Colonic mucosa (tissue), 4 donors: ENCODE data around the gene AFG1L. TPM values are rescaled to one million over a fixed set of nuclear protein-coding genes. Genes with fewer than 3 reads are reported as not detected.
"Not testable (repeated sequence)": the region's sequence is repeated elsewhere in the genome, so short reads cannot be mapped to it uniquely, and the experiment has no call there.

Source experiments
- DNase-seq: peaks from one replicate; pipeline ENCODE4 v3.0.0-alpha.2; 2020
- H3K27ac ChIP-seq: fragments of 200-600 bp; one replicate; pipeline ENCODE4 v1.8.0; 2021
- H3K27me3 ChIP-seq: fragments of 200-600 bp; one replicate; pipeline ENCODE4 v1.8.0; 2021
- H3K36me3 ChIP-seq: fragments of 200-600 bp; one replicate; pipeline ENCODE4 v1.8.0; 2021
- H3K4me1 ChIP-seq: fragments of 200-600 bp; one replicate; pipeline ENCODE4 v1.8.0; 2021; ENCODE audit warnings: mild to moderate bottlenecking
- H3K4me3 ChIP-seq: fragments of 200-600 bp; one replicate; pipeline ENCODE4 v1.8.0; 2021
- H3K9ac ChIP-seq, 2 donors: one replicate each; pipeline ENCODE4 v1.7.0; 2013; ENCODE audit warnings: control low read depth in 2 of 2, low read depth in 2 of 2, low read length in 2 of 2
- H3K9me3 ChIP-seq: fragments of 200-600 bp; one replicate; pipeline ENCODE4 v1.8.0; 2021
- CTCF ChIP-seq: fragments of 200-600 bp; IDR thresholded peaks from one replicate; pipeline ENCODE4 v1.8.0; 2022; ENCODE audit warnings: antibody characterized with exemption, mild to moderate bottlenecking
- intact Hi-C: fragments of 100-400 bp; cut with DNase I; formaldehyde crosslinking; loops from one replicate; pipeline ENCODE4 v1.14.1; 2022
- total RNA-seq, 2 donors: library from RNA; stranded (reverse); fragmentation: NEBNext Ultra II Directional in 1 of 2; extraction: Animal tissue kit (Norgen Biotek cat#: 25700) in 1 of 2; gene quantifications; one replicate each; pipeline ENCODE4 v1.2.1, GENCODE V29; 2021
- donor health status: healthy.
- donor health status: DM: no; HTN: no; CAD: no.
- donor health status: DM: no; HTN: no; CAD: no.

The AFG1L gene
- total RNA-seq, 2 donors from 2014 or later: 9.5 to 10.9 TPM

GRCh38 chr6:108380876-108381275 is 86.0 kb downstream of the AFG1L start:
- Histone ChIP-seq H3K27me3 (no peaks in the 10 kb centered on the region), H3K36me3 (no peaks in the 10 kb centered on the region), H3K4me1 (no peaks in the 10 kb centered on the region), H3K9me3 (no peaks in the 10 kb centered on the region), H3K27ac (no peak overlapping the region), H3K4me3 (no peak overlapping the region), H3K9ac (no peak overlapping the region)
- intact Hi-C loops: no loop called here
- DNase-seq: no peak
- TF ChIP-seq CTCF: no peak

- Histone ChIP-seq H3K4me3 (no peak overlapping the region), H3K27ac (no peak overlapping the region), H3K36me3 (no peaks in the 10 kb centered on the region), H3K27me3 (no peaks in the 10 kb centered on the region), H3K9me3 (no peaks in the 10 kb centered on the region), H3K4me1 (no peaks in the 10 kb centered on the region), H3K9ac (no peak overlapping the region)
- DNase-seq: no peak
- intact Hi-C loops: no loop called here
- no peak for TF ChIP-seq CTCF
Measured at GRCh38 chr6:108383981-108384380, 89.1 kb downstream of the AFG1L start.

- H3K9me3 ChIP-seq, H3K27me3 ChIP-seq, H3K4me3 ChIP-seq, intact Hi-C loops, H3K27ac ChIP-seq, H3K9ac ChIP-seq, H3K36me3 ChIP-seq, DNase-seq, H3K4me1 ChIP-seq: not testable (repeated sequence)
Measured at GRCh38 chr6:108389190-108389589, 94.3 kb downstream of the AFG1L start.

GRCh38 chr6:108395297-108395696 is 100.4 kb downstream of the AFG1L start:
- intact Hi-C loops: no loop called here
- Histone ChIP-seq H3K27ac (no peak overlapping the region), H3K4me1 (no peaks in the 10 kb centered on the region), H3K9ac (no peak overlapping the region), H3K27me3 (no peaks in the 10 kb centered on the region), H3K9me3 (no peaks in the 10 kb centered on the region), H3K4me3 (no peak overlapping the region), H3K36me3 (no peaks in the 10 kb centered on the region)
- DNase-seq: no peak
- TF ChIP-seq CTCF: no peak

- Histone ChIP-seq H3K27ac (no peak overlapping the region), H3K9ac (no peak overlapping the region), H3K9me3 (no peaks in the 10 kb centered on the region), H3K4me3 (no peak overlapping the region), H3K4me1 (no peaks in the 10 kb centered on the region), H3K27me3 (no peaks in the 10 kb centered on the region), H3K36me3 (no peaks in the 10 kb centered on the region)
- no peak for DNase-seq
- intact Hi-C loops: no loop called here
- TF ChIP-seq CTCF: no peak
Measured at GRCh38 chr6:108403236-108403635, 108.4 kb downstream of the AFG1L start.

GRCh38 chr6:108406943-108407342 is 112.1 kb downstream of the AFG1L start:
- Histone ChIP-seq H3K36me3 (no peaks in the 10 kb centered on the region), H3K9me3 (no peaks in the 10 kb centered on the region), H3K27me3 (no peaks in the 10 kb centered on the region), H3K27ac (no peak overlapping the region), H3K4me3 (no peak overlapping the region), H3K9ac (no peak overlapping the region), H3K4me1 (no peaks in the 10 kb centered on the region)
- DNase-seq: no peak
- intact Hi-C loops: no loop called here
- TF ChIP-seq CTCF: no peak
